ENCODE measurements around the gene WIZ. TPM values are rescaled to one million over a fixed set of nuclear protein-coding genes. Genes with fewer than 3 reads are reported as not detected.

WIZ gene
- total and polyA plus RNA-seq, 9 of the 15 experiments (the other 6 are each of a cell fraction or from before 2014, with no cell fraction given) = 0.06 to 37.5 (median 4.8) TPM

DNA sequence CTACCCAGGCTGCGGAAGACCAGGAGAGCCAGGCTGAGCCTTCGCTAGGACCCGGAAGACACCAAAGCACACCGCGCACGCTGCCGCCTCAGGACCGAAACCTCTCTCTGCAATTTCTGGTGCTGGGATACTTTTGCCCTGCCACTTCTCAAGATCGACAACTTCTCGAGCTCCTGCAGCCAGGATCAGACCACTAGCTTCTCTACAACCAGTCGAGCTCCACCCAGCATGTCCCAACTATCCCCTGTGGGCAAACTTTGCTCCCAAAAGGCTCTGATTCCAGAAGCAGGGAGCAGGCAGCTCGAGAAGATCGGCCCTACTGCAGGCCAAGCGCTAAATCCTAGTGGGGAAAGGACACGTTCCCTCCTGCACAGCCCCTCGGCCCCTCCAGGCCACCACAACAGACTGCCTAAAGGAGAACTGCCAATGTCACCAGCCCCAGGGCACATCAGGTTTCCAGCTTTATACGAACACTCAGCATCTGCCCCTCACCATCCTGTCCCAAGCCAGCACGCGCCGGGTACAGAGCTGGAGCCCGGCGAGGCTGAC, 71.1 kb downstream of the WIZ start (continued):
- TF ChIP-seq, protein P1, sequence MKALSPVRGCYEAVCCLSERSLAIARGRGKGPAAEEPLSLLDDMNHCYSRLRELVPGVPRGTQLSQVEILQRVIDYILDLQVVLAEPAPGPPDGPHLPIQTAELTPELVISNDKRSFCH (CRISPR knock-in tag; IDR thresholded peaks at IDR 0.05) = no peak
- TF ChIP-seq, protein P1 (tag; IDR thresholded peaks at IDR 0.05) = no peak
- TF ChIP-seq E2F8 (IDR thresholded peaks at IDR 0.05; ENCODE audit: low read depth, partially characterized antibody) (no peak), FOXJ2 (tag; IDR thresholded peaks at IDR 0.05) (no peak), OTX1 (CRISPR knock-in tag; IDR thresholded peaks at IDR 0.05) (no peak), STAT5B (CRISPR knock-in tag; IDR thresholded peaks at IDR 0.05) (no peak), HOXB6 (CRISPR knock-in tag; IDR thresholded peaks at IDR 0.05; ENCODE audit: borderline replicate concordance) (no peak), SNRNP70 (optimal IDR thresholded peaks at IDR 0.05; ENCODE audit: low read depth, low read length) (no peak), MEIS2 (IDR thresholded peaks at IDR 0.05; ENCODE audit: partially characterized antibody) (no peak), GTF2F1 (IDR thresholded peaks at IDR 0.05; ENCODE audit: low read depth, low read length) (no peak), POLR3G (IDR thresholded peaks at IDR 0.05; ENCODE audit: extremely low read depth, insufficient read length, insufficient replicate concordance) (no peak), PHF8 (IDR thresholded peaks at IDR 0.05; ENCODE audit: borderline replicate concordance, low read length) (no peak), JUNB (CRISPR knock-in tag; conservative IDR thresholded peaks at IDR 0.05) (no peak), GABPA (tag; conservative IDR thresholded peaks at IDR 0.05; ENCODE audit: low read depth) (no peak), SMAD4 (CRISPR knock-in tag; conservative IDR thresholded peaks at IDR 0.05) (no peak), ARID2 (IDR thresholded peaks at IDR 0.05) (no peak), NONO (IDR thresholded peaks at IDR 0.05; ENCODE audit: low read depth in 2 of 2, low read length in 1 of 2) (no peak)
- TF ChIP-seq, protein P2, sequence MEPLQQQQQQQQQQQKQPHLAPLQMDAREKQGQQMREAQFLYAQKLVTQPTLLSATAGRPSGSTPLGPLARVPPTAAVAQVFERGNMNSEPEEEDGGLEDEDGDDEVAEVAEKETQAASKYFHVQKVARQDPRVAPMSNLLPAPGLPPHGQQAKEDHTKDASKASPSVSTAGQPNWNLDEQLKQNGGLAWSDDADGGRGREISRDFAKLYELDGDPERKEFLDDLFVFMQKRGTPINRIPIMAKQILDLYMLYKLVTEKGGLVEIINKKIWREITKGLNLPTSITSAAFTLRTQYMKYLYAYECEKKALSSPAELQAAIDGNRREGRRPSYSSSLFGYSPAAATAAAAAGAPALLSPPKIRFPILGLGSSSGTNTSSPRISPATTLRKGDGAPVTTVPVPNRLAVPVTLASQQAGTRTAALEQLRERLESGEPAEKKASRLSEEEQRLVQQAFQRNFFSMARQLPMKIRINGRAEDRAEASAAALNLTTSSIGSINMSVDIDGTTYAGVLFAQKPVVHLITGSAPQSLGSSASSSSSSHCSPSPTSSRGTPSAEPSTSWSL (CRISPR knock-in tag; IDR thresholded peaks at IDR 0.05; ENCODE audit: borderline replicate concordance) = no peak
- TF ChIP-seq, protein P3, sequence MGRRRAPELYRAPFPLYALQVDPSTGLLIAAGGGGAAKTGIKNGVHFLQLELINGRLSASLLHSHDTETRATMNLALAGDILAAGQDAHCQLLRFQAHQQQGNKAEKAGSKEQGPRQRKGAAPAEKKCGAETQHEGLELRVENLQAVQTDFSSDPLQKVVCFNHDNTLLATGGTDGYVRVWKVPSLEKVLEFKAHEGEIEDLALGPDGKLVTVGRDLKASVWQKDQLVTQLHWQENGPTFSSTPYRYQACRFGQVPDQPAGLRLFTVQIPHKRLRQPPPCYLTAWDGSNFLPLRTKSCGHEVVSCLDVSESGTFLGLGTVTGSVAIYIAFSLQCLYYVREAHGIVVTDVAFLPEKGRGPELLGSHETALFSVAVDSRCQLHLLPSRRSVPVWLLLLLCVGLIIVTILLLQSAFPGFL (CRISPR knock-in tag; IDR thresholded peaks at IDR 0.05) = no peak

Data from K562 (cell line).